HFFc6 (cell line): ENCODE results near the gene RNASE11. TPM values are rescaled to one million over a fixed set of nuclear protein-coding genes. Genes with fewer than 3 reads are reported as not detected.

Experiments
- DNase-seq: peaks from one replicate; pipeline ENCODE4 v3.0.0-alpha.2; 2018
- H3K27ac Mint-ChIP-seq: 2 replicates; pipeline ENCODE4 v1.8.0; 2020; ENCODE audit warnings: mild to moderate bottlenecking, mixed read lengths
- H3K27me3 Mint-ChIP-seq: 2 replicates; pipeline ENCODE4 v1.8.0; 2021; ENCODE audit warnings: mild to moderate bottlenecking, moderate library complexity, mixed read lengths; ENCODE audit not compliant: insufficient read depth
- H3K36me3 Mint-ChIP-seq: 2 replicates; pipeline ENCODE4 v1.8.0; 2021; ENCODE audit warnings: low read depth, mixed read lengths
- H3K4me1 Mint-ChIP-seq: 2 replicates; pipeline ENCODE4 v1.8.0; 2020; ENCODE audit warnings: low read depth, mixed read lengths
- H3K4me3 Mint-ChIP-seq: 2 replicates; pipeline ENCODE4 v1.8.0; 2020; ENCODE audit warnings: mild to moderate bottlenecking, moderate library complexity, mixed read lengths
- H3K9me3 Mint-ChIP-seq: 2 replicates; pipeline ENCODE4 v1.8.0; 2020; ENCODE audit warnings: mild to moderate bottlenecking, mixed read lengths
- CTCF ChIP-seq: fragments of 200-600 bp; sonication (generic); IDR thresholded peaks from 2 replicates; pipeline ENCODE4 v1.5.0; 2021; ENCODE audit warnings: antibody characterized with exemption, mild to moderate bottlenecking
- total RNA-seq, 6 experiments: library from RNA; stranded (reverse); fragmentation: NEBNext Ultra II Directional; extraction: Animal tissue kit (Norgen Biotek cat#: 25700); gene quantifications; 2 replicates in 1 of 6; 3 replicates in 5 of 6; pipeline ENCODE4 v1.2.3, GENCODE V29; 2021

Gene RNASE11
- total RNA-seq, 6 experiments from 2014 or later = not detected

- TF ChIP-seq CTCF = no peak
- H3K27ac Mint-ChIP-seq = no peak overlapping the region
- no peak for DNase-seq
- peaks cover 7% of the 10 kb centered on the region for H3K27me3 Mint-ChIP-seq
- no peaks in the 10 kb centered on the region for H3K36me3 Mint-ChIP-seq
- H3K4me1 Mint-ChIP-seq = no peaks in the 10 kb centered on the region
- H3K9me3 Mint-ChIP-seq = no peaks in the 10 kb centered on the region
- H3K4me3 Mint-ChIP-seq = no peak overlapping the region
These were observed 36.9 kb downstream of the RNASE11 start for GRCh38 chr14:20550926-20551325.

- Mint-ChIP-seq H3K27ac (no peak overlapping the region), H3K36me3 (no peaks in the 10 kb centered on the region), H3K27me3 (peaks cover 9% of the 10 kb centered on the region), H3K4me1 (no peaks in the 10 kb centered on the region), H3K9me3 (no peaks in the 10 kb centered on the region), H3K4me3 (no peak overlapping the region)
- TF ChIP-seq CTCF = no peak
- DNase-seq = no peak
These were observed 39.2 kb downstream of the RNASE11 start for GRCh38 chr14:20548414-20549158.

- Mint-ChIP-seq H3K4me1 (no peaks in the 10 kb centered on the region), H3K4me3 (no peak overlapping the region), H3K27ac (no peak overlapping the region), H3K9me3 (no peaks in the 10 kb centered on the region), H3K36me3 (no peaks in the 10 kb centered on the region), H3K27me3 (peaks cover 9% of the 10 kb centered on the region)
- no peak for TF ChIP-seq CTCF
- no peak for DNase-seq
These were observed 40.9 kb downstream of the RNASE11 start for GRCh38 chr14:20546877-20547276.

- H3K27me3 Mint-ChIP-seq = peaks cover 5% of the 10 kb centered on the region
- no peaks in the 10 kb centered on the region for H3K9me3 Mint-ChIP-seq
- no peak overlapping the region for H3K27ac Mint-ChIP-seq
- H3K36me3 Mint-ChIP-seq = no peaks in the 10 kb centered on the region
- no peak overlapping the region for H3K4me3 Mint-ChIP-seq
- no peak for DNase-seq
- TF ChIP-seq CTCF = no peak
- no peaks in the 10 kb centered on the region for H3K4me1 Mint-ChIP-seq
These were observed 47.9 kb downstream of the RNASE11 start for GRCh38 chr14:20539906-20540305.

Other genes with a start within 250 kb of the RNASE11 start
- gene PARP2, start 244.4 kb downstream of the RNASE11 start, total RNA-seq = 10 to 100 TPM; 15.7 to 22.9 (median 22.0) TPM
- 10 to 100 TPM; 11.6 to 16.1 (median 13.7) TPM for gene TEP1, start 174.5 kb downstream of the RNASE11 start, total RNA-seq
- gene KLHL33, start 151.8 kb downstream of the RNASE11 start, total RNA-seq = under 1 TPM in 1 of 6 experiments, not detected in 5; 0.05 TPM
- gene OSGEP, start 133.2 kb downstream of the RNASE11 start, total RNA-seq = 10 to 100 TPM; 26.4 to 33.8 (median 30.7) TPM
- gene APEX1, start 132.8 kb downstream of the RNASE11 start, total RNA-seq = 100 to 1,000 TPM; 161 to 189 (median 184) TPM
- gene PIP4P1, start 126.6 kb downstream of the RNASE11 start, total RNA-seq = 10 to 100 TPM; 17.0 to 20.3 (median 19.2) TPM
- 10 to 100 TPM; 19.8 to 32.3 (median 25.7) TPM for gene PNP, start 118.6 kb downstream of the RNASE11 start, total RNA-seq
- under 1 TPM in 2 of 6 experiments, not detected in 4; 0.14 to 0.17 TPM for gene RNASE10, start 82.5 kb downstream of the RNASE11 start, total RNA-seq
- not detected for gene RNASE9, start 27.0 kb downstream of the RNASE11 start, total RNA-seq
- gene RNASE12, start 3.4 kb upstream of the RNASE11 start, total RNA-seq = not detected
- gene OR6S1, start 53.7 kb upstream of the RNASE11 start, total RNA-seq = not detected
- 1 to 10 TPM; 2.8 to 6.9 (median 5.3) TPM for gene RNASE4, start 96.6 kb upstream of the RNASE11 start, total RNA-seq
- 1 to 10 TPM; 2.4 to 4.0 (median 3.2) TPM for gene ANG, start 100.8 kb upstream of the RNASE11 start, total RNA-seq
- gene EDDM3A, start 157.9 kb upstream of the RNASE11 start, total RNA-seq = not detected
- gene EDDM3B, start 180.4 kb upstream of the RNASE11 start, total RNA-seq = not detected
- not detected for gene RNASE6, start 193.3 kb upstream of the RNASE11 start, total RNA-seq
- gene RNASE1, start 214.8 kb upstream of the RNASE11 start, total RNA-seq = not detected